GM18870 (cell line): ENCODE results near the gene COL24A1.

Source experiments
- ATAC-seq: cut with Tn5 transposase; IDR thresholded peaks from one replicate; pipeline ENCODE4 v1.9.1; 2021; ENCODE audit warnings: moderate library complexity; ENCODE audit not compliant: unreplicated experiment

The COL24A1 gene

GRCh38 chr1:85705940-85706339 is 450.6 kb downstream of the COL24A1 start:
- no peak for ATAC-seq

DNA sequence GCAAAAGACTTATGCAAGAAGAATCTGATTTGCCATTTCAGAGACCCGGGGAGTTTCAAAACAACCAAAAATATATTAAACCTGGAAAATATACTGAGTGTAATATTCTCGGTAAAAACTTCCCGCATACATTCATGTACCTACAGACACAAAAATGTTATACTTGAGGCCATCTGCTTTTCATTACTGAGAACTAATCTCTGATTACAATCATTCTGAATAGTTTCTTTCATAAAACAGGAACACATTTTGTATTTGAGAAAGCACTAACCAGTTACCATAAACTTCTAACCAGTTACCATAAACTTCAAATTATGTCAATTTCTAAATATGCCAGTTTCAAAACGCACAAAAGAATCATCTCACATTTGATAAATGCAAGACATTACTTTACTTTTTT is 456.1 kb downstream of the COL24A1 start:
- ATAC-seq = no peak

- no peak for ATAC-seq
Measured at GRCh38 chr1:85697895-85698294, 458.7 kb downstream of the COL24A1 start.

DNA sequence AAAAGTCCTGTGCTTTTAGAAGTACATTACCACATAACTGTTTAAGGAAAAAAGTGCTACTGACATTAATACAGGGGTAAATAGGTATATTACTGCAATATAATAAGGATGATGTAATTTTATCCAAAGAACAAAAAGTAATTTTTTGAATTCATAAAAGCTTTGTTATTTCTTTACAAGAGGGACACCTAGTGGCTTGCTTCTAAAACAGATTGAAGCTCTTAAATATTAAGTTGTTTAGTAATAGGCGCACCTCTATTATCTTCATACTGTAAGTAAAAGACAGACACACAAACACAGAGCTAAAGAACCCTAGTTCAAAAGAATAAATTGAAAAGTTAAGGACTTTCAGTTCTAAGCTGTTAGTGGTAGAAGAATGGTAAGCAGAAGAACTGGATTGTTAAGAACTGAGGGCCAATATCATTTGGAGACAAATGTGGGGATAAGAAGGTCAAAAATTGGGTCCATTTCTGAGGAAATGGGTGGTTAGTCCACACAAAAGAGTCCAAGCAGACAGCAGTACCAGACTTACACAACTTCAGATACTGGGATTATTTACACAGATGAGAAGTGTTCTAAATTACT is 463.8 kb downstream of the COL24A1 start:
- no peak for ATAC-seq

DNA sequence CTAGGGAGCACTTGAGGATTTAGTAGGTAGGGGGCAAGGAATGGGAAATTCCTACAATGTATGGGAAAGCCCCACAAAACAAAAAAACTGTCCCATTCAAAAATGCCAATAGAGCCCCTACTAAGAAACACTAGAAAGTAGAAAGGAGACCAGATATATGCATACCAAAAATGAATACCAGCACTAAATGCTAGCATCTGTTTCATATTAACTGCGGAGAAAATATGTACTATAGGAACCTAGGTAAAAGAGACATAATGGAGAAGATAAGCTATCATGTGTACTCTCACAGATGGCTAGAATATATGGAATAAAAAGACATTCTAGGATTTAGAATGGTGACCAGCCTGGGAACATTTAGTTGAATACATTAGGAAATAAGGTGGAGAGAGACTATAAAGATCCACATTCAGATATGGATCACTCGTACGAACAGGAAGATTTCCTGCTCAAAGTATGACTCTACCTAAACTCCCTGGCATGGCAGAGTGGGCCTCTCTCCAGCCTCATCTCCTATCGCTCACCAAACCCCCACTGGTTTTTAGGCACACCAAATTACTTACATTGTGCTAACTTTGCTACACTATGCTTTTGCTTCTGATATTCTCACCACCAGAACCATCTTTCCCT is 466.7 kb downstream of the COL24A1 start:
- no peak for ATAC-seq

DNA sequence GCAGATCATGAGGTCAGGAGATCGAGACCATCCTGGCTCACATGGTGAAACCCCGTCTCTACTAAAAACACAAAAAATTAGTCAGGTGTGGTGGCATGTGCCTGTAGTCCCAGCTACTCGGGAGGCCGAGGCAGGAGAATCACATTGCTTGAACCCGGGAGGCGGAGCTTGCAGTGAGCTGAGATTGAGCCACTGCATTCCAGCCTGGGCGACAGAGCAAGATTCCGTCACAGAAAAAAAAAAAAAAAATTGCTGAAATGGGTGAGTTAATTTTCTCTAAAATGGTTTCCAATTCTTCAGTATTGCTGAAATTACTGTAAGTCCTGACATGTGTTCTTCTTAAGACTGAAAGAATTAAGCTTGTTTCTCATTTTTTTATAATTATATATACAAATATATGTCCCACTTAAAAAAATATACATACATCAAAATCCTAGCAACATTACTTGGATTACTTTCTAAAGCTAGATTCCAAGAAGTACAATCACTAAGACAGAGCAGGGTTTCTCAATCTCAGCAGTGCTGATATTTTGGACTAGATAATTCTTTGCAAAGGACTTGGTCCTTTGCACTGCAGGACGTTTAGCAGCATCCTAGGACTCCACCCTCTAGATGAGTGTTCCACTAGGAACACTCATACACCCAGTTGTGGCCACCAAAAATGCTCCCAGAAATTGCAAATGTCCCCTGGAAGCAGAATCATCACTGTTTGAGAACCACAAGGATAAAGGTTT is 473.1 kb downstream of the COL24A1 start:
- no peak for ATAC-seq

- no peak for ATAC-seq
Measured at GRCh38 chr1:85681087-85681486, 475.5 kb downstream of the COL24A1 start.
